Effector CD8-positive, alpha-beta T cell (primary cell): ENCODE data around the gene NUDT5.
"Not testable (repeated sequence)": the region's sequence is repeated elsewhere in the genome, so short reads cannot be mapped to it uniquely, and the experiment has no call there.

ENCODE experiments used
- DNase-seq: peaks from one replicate; lab custom pipeline; 2025; lab: John Stamatoyannopoulos, UW
- total RNA-seq, 4 experiments: gene quantifications; one replicate each; lab custom pipeline; 2026; lab: John Stamatoyannopoulos, UW

NUDT5 gene
- 74.1 to 91.6 (median 84.8) reads per million in 4 experiments for total RNA-seq

DNA sequence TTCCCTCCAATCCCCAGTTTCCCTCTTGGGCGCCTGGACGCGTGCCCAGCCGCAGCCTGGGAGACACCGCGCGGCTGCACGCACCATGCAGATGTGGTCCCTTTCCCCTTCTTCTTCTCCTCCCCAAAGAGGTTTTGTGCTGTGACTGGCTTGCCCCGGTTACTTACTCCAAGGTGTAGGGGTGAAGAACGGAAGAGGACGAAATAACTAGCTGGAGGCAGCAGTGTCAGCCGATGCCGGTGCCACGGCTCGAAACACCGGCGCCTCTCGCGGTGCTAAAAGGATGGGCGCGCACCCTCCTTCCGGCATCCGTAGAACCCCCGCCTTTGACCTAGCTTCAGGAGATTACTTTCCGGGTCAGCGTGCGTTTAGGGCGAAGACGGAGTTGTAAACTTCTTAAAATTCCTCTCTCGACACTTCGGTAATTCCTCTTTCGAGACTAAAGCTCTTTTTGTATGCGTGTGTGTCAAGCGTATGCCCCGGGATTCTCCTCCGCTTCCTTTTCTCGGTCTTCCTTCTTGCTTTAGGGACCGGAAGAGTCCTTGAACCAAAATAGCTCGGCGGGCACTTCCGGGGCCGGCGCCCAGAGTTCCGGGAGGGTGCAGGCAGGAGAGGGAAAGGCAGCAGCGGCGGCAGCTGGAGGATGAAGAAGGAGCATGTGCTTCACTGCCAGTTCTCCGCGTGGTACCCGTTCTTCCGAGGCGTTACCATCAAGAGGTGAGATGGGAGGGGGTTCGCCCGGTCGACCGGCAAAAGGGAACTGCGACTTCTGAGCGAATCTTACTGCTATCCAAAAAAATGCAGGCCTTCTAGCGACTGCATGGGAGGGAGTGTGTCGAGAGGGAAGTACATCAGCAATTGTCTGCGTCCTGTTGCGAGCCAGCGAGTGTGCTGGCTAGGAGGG is at the start of gene NUDT5, which contains the start of gene CDC123:
TSS of gene NUDT5 (minus strand) at position 289 of the 904 bp plus-strand sequence. CDS start 9,600 bp downstream, outside the sequence.
TSS of gene CDC123 (plus strand) at position 586 of the 904 bp plus-strand sequence. CDS start at position 644, 58 bp downstream.
- peak; percentile 68 for DNase-seq

- no peak for DNase-seq
Measured at GRCh38 chr10:12243864-12244620, 48.4 kb upstream of the NUDT5 start.

DNA sequence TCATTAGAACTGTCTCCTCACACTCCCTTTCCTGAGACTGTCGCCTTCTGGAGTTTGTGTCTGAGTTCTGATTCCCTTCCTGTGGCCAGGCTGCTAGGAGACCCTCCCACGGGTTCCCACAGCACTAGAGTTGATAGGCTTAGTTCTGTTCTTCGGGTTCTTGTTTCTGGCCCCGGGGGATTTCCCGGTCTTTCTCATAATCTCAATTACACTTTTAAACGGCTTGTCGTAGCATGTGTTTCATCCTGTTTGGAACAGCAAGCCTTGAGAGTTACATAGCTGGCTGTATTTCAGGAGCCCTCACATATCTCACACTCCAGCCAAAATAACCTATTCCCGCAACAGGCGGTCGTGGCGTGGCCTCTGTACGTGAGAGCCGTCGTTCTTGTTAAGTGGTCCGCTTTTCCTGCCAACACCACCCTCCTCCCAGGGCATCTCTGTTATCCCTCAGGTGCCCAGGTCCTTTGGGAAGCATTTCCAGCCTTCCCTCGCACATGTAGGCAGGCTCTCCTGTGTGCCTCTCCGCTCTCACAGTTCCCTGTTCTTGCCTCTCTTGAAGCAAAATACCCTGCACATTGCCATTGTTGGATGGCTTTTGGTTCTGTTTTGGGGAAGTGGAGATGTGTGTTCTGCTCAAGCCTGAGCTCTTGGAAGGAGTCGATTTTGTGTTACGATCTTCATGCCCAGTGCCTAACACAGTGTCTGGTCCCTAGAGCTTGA is 46.3 kb upstream of the NUDT5 start:
- DNase-seq = no peak

DNA sequence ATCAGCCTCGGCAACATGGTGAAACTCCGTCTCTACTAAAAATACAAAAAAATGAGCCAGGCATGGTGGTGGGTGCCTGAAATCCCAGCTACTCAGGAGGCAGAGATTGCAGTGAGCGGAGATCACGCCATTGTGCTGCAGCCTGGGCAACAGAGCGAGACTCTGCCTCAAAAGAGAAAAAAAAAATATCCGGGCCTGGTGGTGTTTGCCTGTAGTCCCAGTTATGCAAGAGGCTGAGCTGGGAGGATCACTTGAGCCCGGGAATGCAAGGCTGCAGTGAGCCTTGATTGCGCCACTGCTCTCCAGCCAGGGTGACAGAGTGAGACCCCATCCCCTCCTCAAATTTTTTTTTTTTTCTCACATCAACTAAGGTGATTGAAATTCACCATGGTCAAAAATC is 43.1 kb upstream of the NUDT5 start:
- DNase-seq = no peak

DNA sequence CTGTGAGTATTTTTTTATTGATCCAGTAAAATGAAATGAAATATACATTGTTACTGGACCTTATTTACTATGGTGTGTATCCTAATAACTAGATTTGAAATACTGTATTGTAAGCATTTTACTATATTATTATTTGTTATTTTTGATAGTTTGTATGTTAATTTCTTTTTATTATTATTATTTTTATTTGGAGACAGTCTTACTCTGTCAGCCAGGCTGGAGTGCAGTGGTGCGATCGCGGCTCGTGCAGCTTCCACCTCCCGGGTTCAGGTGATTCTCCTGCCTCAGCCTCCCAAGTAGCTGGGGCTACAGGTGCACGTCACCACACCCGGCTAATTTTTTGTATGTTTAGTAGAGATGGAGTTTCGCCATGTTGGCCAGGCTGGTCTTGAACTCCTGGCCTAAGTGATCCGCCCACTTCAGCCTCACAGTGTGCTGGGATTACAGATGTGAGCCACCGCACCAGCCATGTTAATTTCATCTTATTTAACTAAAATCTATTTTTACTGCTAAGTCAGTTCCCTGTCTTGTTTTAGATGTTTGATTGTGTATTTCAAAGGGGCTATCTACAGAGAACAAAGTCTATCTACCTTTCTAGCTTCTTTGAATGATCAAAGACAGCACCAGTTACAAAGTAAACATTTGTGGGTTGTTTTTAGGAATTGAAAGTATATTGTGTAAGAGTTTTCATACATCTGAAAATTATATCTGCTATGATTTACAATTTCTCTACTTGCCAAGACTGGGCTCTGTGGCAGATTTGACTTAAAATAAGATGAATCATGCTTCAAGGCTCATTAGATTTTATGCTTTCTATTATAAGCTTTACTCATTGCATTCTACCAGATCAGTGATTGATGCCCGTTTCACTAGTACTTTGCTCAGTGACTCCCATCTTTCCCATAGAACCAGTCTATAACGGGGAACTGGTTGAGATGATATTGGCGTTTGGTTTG is 41.9 kb upstream of the NUDT5 start:
- no peak for DNase-seq

- no peak for DNase-seq
Measured at GRCh38 chr10:12235796-12236195, 40.1 kb upstream of the NUDT5 start.

DNA sequence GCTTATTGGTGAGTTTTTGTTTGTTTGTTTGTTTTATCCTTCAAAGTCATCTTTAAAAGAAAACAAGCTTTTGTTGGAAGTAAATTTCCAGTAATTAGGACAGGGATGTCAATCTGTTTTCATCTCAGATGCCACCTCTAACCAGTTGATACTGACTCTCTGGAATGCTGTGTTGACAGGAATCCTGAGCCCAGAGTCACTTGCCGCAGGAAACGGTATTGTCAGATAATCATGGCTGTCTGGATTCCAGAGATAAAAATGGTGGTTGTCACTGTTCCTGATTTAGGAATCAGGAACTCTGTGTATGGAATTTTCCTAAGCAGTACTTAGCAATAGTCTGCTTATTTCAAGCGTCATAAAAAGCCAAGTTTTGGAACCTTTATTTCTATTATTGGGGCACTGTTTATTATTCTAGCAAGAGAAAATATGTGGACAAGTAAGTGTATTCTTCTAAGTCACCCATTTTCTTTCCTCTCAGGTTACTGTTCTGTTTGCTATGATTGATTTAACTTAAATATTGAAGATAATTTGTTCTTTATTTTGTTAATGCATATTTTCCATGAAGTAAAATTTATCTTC is 39.5 kb upstream of the NUDT5 start:
- DNase-seq = no peak

GRCh38 chr10:12234687-12235086 is 39.0 kb upstream of the NUDT5 start:
- not testable (repeated sequence) for DNase-seq

GRCh38 chr10:12228851-12229250 is 33.2 kb upstream of the NUDT5 start:
- no peak for DNase-seq

GRCh38 chr10:12226438-12226837 is 30.7 kb upstream of the NUDT5 start:
- DNase-seq = not testable (repeated sequence)

GRCh38 chr10:12225444-12225843 is 29.8 kb upstream of the NUDT5 start:
- DNase-seq = no peak

DNA sequence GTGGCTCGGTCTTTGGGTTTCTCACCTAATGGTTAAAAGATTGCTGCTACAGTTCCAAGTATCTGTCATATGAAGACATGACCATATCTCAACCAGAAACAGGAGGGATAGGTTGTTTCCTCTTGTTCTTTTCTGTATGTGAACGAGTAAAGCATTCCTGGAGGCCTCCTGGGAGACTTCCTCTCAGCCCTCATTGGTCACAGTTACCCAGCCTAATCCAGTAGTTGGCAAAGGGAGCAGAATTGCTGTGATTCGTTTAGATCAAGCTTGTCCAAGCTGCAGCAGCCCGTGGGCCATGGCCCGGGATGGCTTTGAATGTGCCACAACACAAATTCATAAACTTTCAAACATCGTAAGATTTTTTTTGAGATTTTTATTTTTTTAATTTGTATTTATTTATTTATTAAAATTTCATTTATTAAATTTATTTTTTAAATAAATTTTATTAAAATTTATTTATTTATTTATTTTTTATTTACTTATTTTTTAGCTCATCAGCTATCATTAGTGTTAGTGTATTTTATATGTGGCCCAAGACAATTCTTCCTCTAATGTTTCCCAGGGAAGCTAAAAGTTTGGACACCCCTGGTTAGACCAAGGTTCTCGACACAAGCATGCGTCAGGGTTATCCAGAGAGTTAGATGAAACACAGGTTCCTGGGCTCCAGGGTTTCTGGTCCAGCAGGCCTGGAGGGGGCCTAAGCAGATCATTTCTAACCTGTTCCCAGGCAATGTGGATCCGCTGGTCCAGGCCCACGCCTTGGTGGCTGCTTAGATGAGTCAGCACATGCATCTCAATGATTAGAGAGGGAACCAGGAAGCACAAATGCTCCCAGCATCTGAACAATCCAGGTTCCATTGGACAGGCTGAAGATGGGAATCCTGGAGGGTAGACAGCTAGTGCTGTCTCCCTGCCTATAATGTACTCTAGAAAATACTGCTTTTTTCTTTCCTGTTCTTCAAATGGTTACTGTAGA is 25.9 kb upstream of the NUDT5 start:
- DNase-seq = no peak

GRCh38 chr10:12218991-12219390 is 23.3 kb upstream of the NUDT5 start:
- DNase-seq = no peak

DNA sequence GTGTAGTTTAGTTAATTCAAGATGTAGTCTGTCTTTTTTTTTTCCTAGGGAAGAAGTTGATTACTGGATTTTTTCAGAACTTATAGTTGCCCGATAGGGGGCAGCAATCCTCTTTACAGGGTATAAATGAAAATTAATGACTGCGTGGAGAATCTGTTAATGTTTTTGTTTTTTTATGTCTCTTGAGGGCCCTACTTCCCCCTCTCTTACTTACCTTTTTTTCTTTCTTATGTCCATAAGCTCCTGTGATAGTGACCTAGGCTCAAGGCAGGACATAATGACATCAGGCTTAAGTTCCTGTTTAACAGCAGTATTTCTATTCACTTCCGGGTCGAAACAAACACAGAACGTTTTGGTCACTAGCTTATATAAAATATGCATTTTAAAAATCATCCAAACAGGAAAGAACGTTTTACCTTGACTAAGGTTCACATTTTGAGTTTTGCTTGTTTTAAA is 19.1 kb upstream of the NUDT5 start:
- DNase-seq = peak; percentile 9

DNA sequence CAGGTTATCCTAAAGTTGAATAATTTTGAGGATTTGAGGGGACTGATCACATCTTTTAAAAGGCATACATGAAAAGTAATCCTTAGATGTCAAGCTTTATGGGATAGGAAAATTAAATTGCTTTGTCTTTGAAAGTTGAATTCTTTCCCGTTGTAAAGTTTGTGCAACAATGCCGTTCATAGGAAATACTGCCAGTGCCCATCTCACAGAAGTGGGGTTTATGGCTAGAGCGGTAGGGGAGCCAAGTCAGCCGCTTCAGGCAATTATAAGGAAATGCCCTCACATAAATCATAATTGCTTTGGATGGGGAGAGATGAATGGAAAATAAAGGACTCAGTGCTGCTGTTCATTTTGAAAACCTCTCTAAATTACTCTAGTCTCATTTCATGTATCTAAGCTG is 18.4 kb upstream of the NUDT5 start:
- no peak for DNase-seq

GRCh38 chr10:12213621-12214020 is 17.9 kb upstream of the NUDT5 start:
- no peak for DNase-seq

DNA sequence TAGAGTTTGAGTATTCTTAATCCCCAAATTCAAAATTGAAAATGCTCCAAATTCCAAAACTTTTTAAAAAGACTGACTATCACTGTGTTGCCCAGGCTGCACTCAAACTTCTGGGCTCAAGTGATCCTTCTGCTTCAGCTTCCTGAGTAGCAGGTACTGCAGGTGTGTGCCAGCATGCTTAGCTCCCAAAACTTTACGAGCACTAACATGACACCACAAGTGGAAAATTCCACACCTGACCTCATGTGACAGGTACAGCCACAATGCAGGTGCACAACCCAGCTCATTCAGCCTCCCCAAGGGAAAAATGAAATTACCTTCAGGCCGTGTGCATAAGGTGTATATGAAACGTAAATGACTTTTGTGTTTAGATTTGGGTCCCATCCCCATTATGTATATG is 16.8 kb upstream of the NUDT5 start:
- no peak for DNase-seq

GRCh38 chr10:12208460-12208859 is 12.8 kb upstream of the NUDT5 start:
- DNase-seq = no peak

DNA sequence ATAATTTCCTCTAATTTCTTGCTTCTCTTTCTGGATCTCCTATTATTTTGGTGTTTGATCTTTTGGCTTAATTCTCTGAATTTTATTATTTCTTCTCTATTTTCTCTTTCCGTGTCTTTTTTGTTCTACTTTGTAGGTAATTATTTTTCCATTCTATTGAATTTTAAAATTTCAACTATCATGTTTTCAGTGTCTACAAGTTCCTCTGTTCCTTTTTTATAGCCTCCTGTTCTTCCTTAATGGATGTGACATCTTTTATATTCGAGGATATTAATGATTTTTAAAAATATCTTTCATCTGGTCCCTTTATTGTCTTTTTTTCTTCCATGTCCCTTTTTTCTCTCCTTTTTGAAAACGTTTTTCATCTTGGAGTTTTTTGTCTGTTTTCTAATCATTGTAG is 11.4 kb upstream of the NUDT5 start:
- DNase-seq = no peak
